K562 (cell line): Measurements from ENCODE around the gene CMTM4. TPM values are rescaled to one million over a fixed set of nuclear protein-coding genes. Genes with fewer than 3 reads are reported as not detected.

ENCODE experiments used
- ARID2 ChIP-seq: fragments of 450-650 bp; IDR thresholded peaks from 2 replicates; pipeline ENCODE4 v1.6.1; 2017; ENCODE audit warnings: antibody characterized with exemption, mild to moderate bottlenecking
- CTBP1 ChIP-seq: fragments of 450-650 bp; IDR thresholded peaks from 2 replicates; pipeline ENCODE4 v1.6.1; 2016; ENCODE audit warnings: borderline replicate concordance
- CTCFL ChIP-seq: IDR thresholded peaks from 2 replicates; pipeline ENCODE4 v1.6.1; 2011; ENCODE audit warnings: borderline replicate concordance, low read depth, mild to moderate bottlenecking, moderate library complexity, low read length; ENCODE audit not compliant: insufficient read depth, poor library complexity, severe bottlenecking
- EHMT2 ChIP-seq: fragments of 450-650 bp; IDR thresholded peaks from 2 replicates; pipeline ENCODE4 v1.6.1; 2018; ENCODE audit warnings: antibody characterized with exemption
- FOXP1 ChIP-seq: sonication (generic); formaldehyde crosslinking; IDR thresholded peaks from 2 replicates; pipeline ENCODE4 v1.8.0; 2022; ENCODE audit warnings: mild to moderate bottlenecking, missing genetic modification reagents
- HDGF ChIP-seq: fragments of 450-650 bp; IDR thresholded peaks from 2 replicates; pipeline ENCODE4 v1.6.1; 2016
- HNRNPUL1 ChIP-seq: fragments of 200-400 bp; formaldehyde crosslinking; IDR thresholded peaks from 2 replicates; pipeline ENCODE4 v1.6.1; 2017; ENCODE audit warnings: low read length
- JUNB ChIP-seq: fragments of 450-650 bp; formaldehyde crosslinking; conservative IDR thresholded peaks from 2 replicates; pipeline ENCODE4 v1.4.0; 2020; ENCODE audit warnings: mild to moderate bottlenecking
- JUND ChIP-seq, 2 experiments: IDR thresholded peaks; 2 replicates in 1 of 2; 3 replicates in 1 of 2; pipeline ENCODE4 v1.6.1; 2011; ENCODE audit warnings: borderline replicate concordance in 2 of 2, low read depth in 2 of 2, low read length in 2 of 2, improper control_type of control experiment in 1 of 2, missing biosample characterization in 1 of 2, missing genetic modification characterization in 1 of 2, missing genetic modification reagents in 1 of 2
- MAX ChIP-seq: sonication (generic); formaldehyde crosslinking; IDR thresholded peaks from 2 replicates; pipeline ENCODE4 v1.9.0; 2022; ENCODE audit warnings: mild to moderate bottlenecking, missing genetic modification reagents
- MYC ChIP-seq, 2 experiments: fragments of 250-450 bp in 1 of 2; sonication (Bioruptor Pico) in 1 of 2; IDR thresholded peaks; 2 replicates each; pipeline versions ENCODE4 v1.5.1 to v1.6.1; 2012 to 2021; ENCODE audit warnings: low read depth in 2 of 2, borderline replicate concordance in 1 of 2, improper control_type of control experiment in 1 of 2, low read length in 1 of 2, mild to moderate bottlenecking in 1 of 2, moderate library complexity in 1 of 2
- NEUROD1 ChIP-seq: fragments of 150-350 bp; IDR thresholded peaks from 2 replicates; pipeline ENCODE4 v1.6.1; 2014; ENCODE audit warnings: borderline replicate concordance, low read length, low read depth; ENCODE audit not compliant: partially characterized antibody
- RAD21 ChIP-seq, 2 experiments: fragments of 250-450 bp in 1 of 2; fragments of 450-650 bp in 1 of 2; sonication (Bioruptor Pico) in 1 of 2; formaldehyde crosslinking in 1 of 2; IDR thresholded peaks in 1 of 2; conservative IDR thresholded peaks in 1 of 2; 2 replicates each; pipeline versions ENCODE4 v1.4.0 to v1.8.0; 2020 to 2022; ENCODE audit warnings: mild to moderate bottlenecking in 2 of 2, moderate library complexity in 1 of 2
- RBFOX2 ChIP-seq: fragments of 200-400 bp; formaldehyde crosslinking; IDR thresholded peaks from 2 replicates; pipeline ENCODE4 v1.6.1; 2017; ENCODE audit warnings: low read depth, mild to moderate bottlenecking, low read length, moderate library complexity
- RBM34 ChIP-seq: fragments of 200-400 bp; formaldehyde crosslinking; IDR thresholded peaks from 2 replicates; pipeline ENCODE4 v1.6.1; 2018; ENCODE audit warnings: low read length, borderline replicate concordance; ENCODE audit not compliant: insufficient read depth
- SMC3 ChIP-seq: conservative IDR thresholded peaks from 2 replicates; pipeline ENCODE4 v1.6.1; 2011; ENCODE audit warnings: low read depth, low read length, improper control_type of control experiment; ENCODE audit not compliant: insufficient read depth
- SP1 ChIP-seq: sonication (generic); formaldehyde crosslinking; IDR thresholded peaks from 2 replicates; pipeline ENCODE4 v1.8.1; 2022; ENCODE audit warnings: mild to moderate bottlenecking, missing genetic modification reagents
- TCF3 ChIP-seq: sonication (generic); formaldehyde crosslinking; IDR thresholded peaks from 2 replicates; pipeline ENCODE4 v1.4.0; 2020; ENCODE audit warnings: mild to moderate bottlenecking, missing genetic modification reagents
- TCFL5 ChIP-seq: fragments of 250-450 bp; sonication (Bioruptor Pico); conservative IDR thresholded peaks from 2 replicates; pipeline ENCODE4 v1.6.1; 2021; ENCODE audit warnings: mild to moderate bottlenecking, moderate library complexity, matching md5 sums
- U2AF2 ChIP-seq: fragments of 200-400 bp; formaldehyde crosslinking; optimal IDR thresholded peaks from 2 replicates; pipeline ENCODE3; 2017; ENCODE audit warnings: low read depth, mild to moderate bottlenecking, low read length
- YY1 ChIP-seq, 3 experiments: IDR thresholded peaks; 2 replicates each; pipeline ENCODE4 v1.6.1; 2011; ENCODE audit warnings: low read length in 2 of 3, mild to moderate bottlenecking in 2 of 3, moderate library complexity in 2 of 3, borderline replicate concordance in 1 of 3, control low read depth in 1 of 3, low read depth in 1 of 3; ENCODE audit not compliant: insufficient read depth in 3 of 3, insufficient replicate concordance in 2 of 3, control insufficient read depth in 1 of 3, insufficient read length in 1 of 3; ENCODE audit errors: extremely low read depth in 1 of 3
- ZNF280B ChIP-seq: fragments of 250-450 bp; sonication (Bioruptor Pico); IDR thresholded peaks from 2 replicates; pipeline ENCODE4 v1.5.1; 2021; ENCODE audit warnings: mild to moderate bottlenecking
- polyA plus RNA-seq, 8 experiments: library from polyadenylated mRNA; depleted of rRNA in 4 of 8; stranded (reverse) in 5 of 8; unstranded in 3 of 8; fragments of >200 nt; fragmentation: Nextera tagmentation in 2 of 8; fragmentation: Illumina TruSeq in 1 of 8; extraction: Ambion mirVana in 2 of 8; extraction: Trizol in 1 of 8; gene quantifications; 2 replicates each; pipeline versions ENCODE4 v1.2.1 to v1.2.3, GENCODE V29; 2011 to 2014; ENCODE audit warnings: inconsistent platforms in 1 of 8, missing spikeins in 1 of 8
- total RNA-seq, 7 experiments: library from RNA; depleted of rRNA in 6 of 7; stranded (reverse); fragments of >200 nt in 6 of 7; fragmentation: Illumina TruSeq in 2 of 7; extraction: Trizol in 2 of 7; gene quantifications; 2 replicates each; pipeline versions ENCODE4 v1.2.1 to v1.2.3, GENCODE V29; 2011 to 2021; ENCODE audit warnings: low replicate concordance in 1 of 7

CMTM4 gene
- total and polyA plus RNA-seq, 9 of the 15 experiments (the other 6 are each of a cell fraction or from before 2014, with no cell fraction given): 2.0 to 21.3 (median 12.5) TPM

GRCh38 chr16:66588981-66589713 lies 107.4 kb downstream of the CMTM4 start (continued):
- TF ChIP-seq RAD21 (CRISPR knock-in tag; conservative IDR thresholded peaks at IDR 0.05 in 1 of 2, IDR thresholded peaks at IDR 0.05 in 1 of 2) (peak; percentile 97 to 98), CTCFL (peak; percentile 12), CTBP1 (peak; percentile 32; the same call in 1 of the 2 replicates), FOXP1 (CRISPR knock-in tag) (no peak), HNRNPUL1 (no peak), HDGF (no peak), JUND (IDR thresholded peaks at IDR 0.05; ENCODE audit: borderline replicate concordance, low read depth, low read length) (0 out of 2 replicates have a peak, but pooled peaks have one; percentile 13), JUND (tag; IDR thresholded peaks at IDR 0.05; ENCODE audit: borderline replicate concordance, low read depth, low read length) (no peak), ARID2 (peak; percentile 62; the same call in 1 of the 2 replicates), ZNF280B (no peak), U2AF2 (no peak), RBFOX2 (no peak), NEUROD1 (peak; percentile 33), YY1 (IDR thresholded peaks at IDR 0.05; ENCODE audit: borderline replicate concordance in 1 of 3, control insufficient read depth in 1 of 3, extremely low read depth in 1 of 3, insufficient read depth in 3 of 3, insufficient read length in 1 of 3, insufficient replicate concordance in 2 of 3, low read depth in 1 of 3, low read length in 2 of 3) (no peak), SP1 (CRISPR knock-in tag) (0 out of 2 replicates have a peak, but pooled peaks have one; percentile 19), EHMT2 (no peak), MYC (IDR thresholded peaks at IDR 0.05; ENCODE audit: low read depth, low read length) (0 out of 2 replicates have a peak, but pooled peaks have one; percentile 35), MYC (CRISPR knock-in tag; IDR thresholded peaks at IDR 0.05; ENCODE audit: borderline replicate concordance, low read depth) (no peak), SMC3 (peak; percentile 91), JUNB (CRISPR knock-in tag) (no peak), MAX (CRISPR knock-in tag) (0 out of 2 replicates have a peak, but pooled peaks have one; percentile 32), TCF3 (no peak), TCFL5 (CRISPR knock-in tag) (no peak), RBM34 (no peak)
